HepG2 (cell line): ENCODE data around the gene MEF2D. TPM values are rescaled to one million over a fixed set of nuclear protein-coding genes. Genes with fewer than 3 reads are reported as not detected.

Experiments used
- ATAC-seq: fragments of 200-7000 bp; cut with Tn5 transposase; 3 replicates; pipeline ENCODE4 v1.9.1; 2020; ENCODE audit warnings: mild to moderate bottlenecking, moderate library complexity
- BruUV-seq: library from RNA; stranded (reverse); fragments of 400-500 nt; replicated peaks from 2 replicates; lab custom pipeline; 2021; lab: Mats Ljungman, UMichigan
- CTCF ChIA-PET: fragments of 300-600 bp; formaldehyde crosslinking; extraction: SDS; loops from one replicate; lab custom pipeline; 2021; ENCODE audit warnings: low total read pairs, inconsistent platforms, low intra/inter-chr PET ratio; lab: Yijun Ruan, JAX
- POLR2A ChIA-PET: fragments of 350-600 bp; sonication (Branson Sonifier 250); formaldehyde crosslinking; loops from one replicate; lab custom pipeline; 2020; ENCODE audit warnings: antibody characterized with exemption, inconsistent platforms; lab: Yijun Ruan, JAX
- DNase-seq: peaks from one replicate; pipeline ENCODE4 v3.0.0-alpha.2; 2015; ENCODE audit warnings: low spot score
- FAIRE-seq: peaks from 3 replicates; lab custom pipeline; 2011; peaks lifted over from hg19 to GRCh38; lab: Jason Lieb, UNC
- H2AFZ ChIP-seq: one replicate; pipeline ENCODE4 v1.6.1; 2011; ENCODE audit warnings: low read length, inconsistent platforms
- H3K27ac ChIP-seq: fragments of 300-600 bp; 3 replicates; pipeline ENCODE4 v1.8.0; 2011; ENCODE audit warnings: mixed run types, mild to moderate bottlenecking, mixed read lengths, low read length, inconsistent platforms; ENCODE audit not compliant: insufficient read depth; ENCODE audit errors: extremely low read length
- H3K27me3 ChIP-seq, 2 experiments: fragments of 200-600 bp in 1 of 2; 2 replicates in 1 of 2; 3 replicates in 1 of 2; pipeline versions ENCODE4 v1.6.0 to v1.8.0; 2011; ENCODE audit warnings: low read length in 2 of 2, mild to moderate bottlenecking in 2 of 2, moderate library complexity in 2 of 2, inconsistent platforms in 1 of 2; ENCODE audit not compliant: insufficient read depth in 2 of 2, control insufficient read depth in 1 of 2
- H3K36me3 ChIP-seq, 2 experiments: fragments of 200-600 bp in 1 of 2; replicated peaks in 1 of 2; 2 replicates in 1 of 2; 3 replicates in 1 of 2; pipeline versions ENCODE4 v1.5.1 to v1.8.0; 2011; ENCODE audit warnings: low read length in 2 of 2, inconsistent platforms in 1 of 2; ENCODE audit not compliant: insufficient read depth in 2 of 2, control insufficient read depth in 1 of 2
- H3K4me1 ChIP-seq: 2 replicates; pipeline ENCODE4 v1.5.1; 2012; ENCODE audit warnings: low read length, inconsistent platforms; ENCODE audit not compliant: insufficient read depth
- H3K4me2 ChIP-seq: 2 replicates; pipeline ENCODE4 v1.6.0; 2011; ENCODE audit warnings: low read depth, low read length, inconsistent platforms
- H3K4me3 ChIP-seq, 3 experiments: fragments of 200-600 bp in 1 of 3; sonication (generic), shearing (Covaris generic) in 1 of 3; replicated peaks in 1 of 3; 2 replicates each; pipeline ENCODE4 v1.5.1; 2011 to 2016; ENCODE audit warnings: low read length in 3 of 3, inconsistent platforms in 2 of 3, low read depth in 2 of 3, mild to moderate bottlenecking in 2 of 3, control low read depth in 1 of 3, mixed read lengths in 1 of 3; ENCODE audit not compliant: insufficient read depth in 1 of 3
- H3K79me2 ChIP-seq: one replicate; pipeline ENCODE4 v1.6.1; 2011; ENCODE audit warnings: low read length, inconsistent platforms; ENCODE audit not compliant: insufficient read depth
- H3K9ac ChIP-seq: 2 replicates; pipeline ENCODE4 v1.6.0; 2011; ENCODE audit warnings: mild to moderate bottlenecking, low read depth, low read length, inconsistent platforms; ENCODE audit not compliant: insufficient read depth
- H3K9me3 ChIP-seq: 2 replicates; pipeline ENCODE4 v1.5.1; 2012; ENCODE audit warnings: mild to moderate bottlenecking, low read length
- H4K20me1 ChIP-seq: 2 replicates; pipeline ENCODE4 v1.6.0; 2011; ENCODE audit warnings: inconsistent platforms, mild to moderate bottlenecking, low read length, moderate library complexity; ENCODE audit not compliant: insufficient read depth
- CENPT ChIP-seq: sonication (generic); formaldehyde crosslinking; IDR thresholded peaks from 2 replicates; pipeline ENCODE4 v1.8.0; 2022; ENCODE audit warnings: low read depth, mild to moderate bottlenecking, moderate library complexity, missing genetic modification reagents
- ELF3 ChIP-seq: IDR thresholded peaks from 2 replicates; pipeline ENCODE4 v1.6.1; 2016; ENCODE audit warnings: missing genetic modification reagents, missing compliant biosample characterization
- EZH2 ChIP-seq: conservative IDR thresholded peaks from 2 replicates; pipeline ENCODE4 v1.6.1; 2012; ENCODE audit warnings: mild to moderate bottlenecking, low read depth, low read length, moderate library complexity
- FIP1L1 ChIP-seq: fragments of 200-400 bp; formaldehyde crosslinking; IDR thresholded peaks from 2 replicates; pipeline ENCODE4 v1.6.1; 2018; ENCODE audit warnings: low read depth, mild to moderate bottlenecking, low read length, moderate library complexity, borderline replicate concordance; ENCODE audit not compliant: insufficient read depth
- POLR2AphosphoS5 ChIP-seq: IDR thresholded peaks from 2 replicates; pipeline ENCODE4 v1.6.1; 2012; ENCODE audit warnings: low read depth, low read length
- ZKSCAN1 ChIP-seq: fragments of 150-350 bp; IDR thresholded peaks from 2 replicates; pipeline ENCODE4 v1.6.1; 2014; ENCODE audit warnings: low read length
- ZNF333 ChIP-seq: sonication (generic); formaldehyde crosslinking; IDR thresholded peaks from 2 replicates; pipeline ENCODE4 v1.4.0; 2020; ENCODE audit warnings: mild to moderate bottlenecking, missing genetic modification reagents, borderline replicate concordance
- ZNF589 ChIP-seq: sonication (generic); formaldehyde crosslinking; conservative IDR thresholded peaks from 2 replicates; pipeline ENCODE4 v1.8.0; 2022; ENCODE audit warnings: mild to moderate bottlenecking, moderate library complexity, missing genetic modification reagents
- ZNF678 ChIP-seq: sonication (generic); formaldehyde crosslinking; IDR thresholded peaks from 2 replicates; pipeline ENCODE4 v1.4.0; 2020; ENCODE audit warnings: mild to moderate bottlenecking, missing genetic modification reagents
- WGBS: methylation state at CpG from one replicate; pipeline ENCODE4 v1.1.6; 2017; ENCODE audit warnings: low lambda C conversion rate; 5-methylcytosine and 5-hydroxymethylcytosine counted together
- in situ Hi-C: cut with HindIII; loops from 2 replicates; pipeline ENCODE4 v1.10.0; 2017; ENCODE audit warnings: low pct_unique_long_range_greater_than_20kb; ENCODE audit not compliant: extremely low pct_ligation_motif_present
- intact Hi-C: fragments of 100-400 bp; cut with micrococcal nuclease; formaldehyde crosslinking; loops from one replicate; pipeline ENCODE4 v1.10.0; 2022; ENCODE audit not compliant: unreplicated experiment
- polyA plus RNA-seq, 8 experiments: library from polyadenylated mRNA; depleted of rRNA in 3 of 8; stranded (reverse) in 7 of 8; unstranded in 1 of 8; fragments of >200 nt; fragmentation: Illumina TruSeq in 4 of 8; extraction: Trizol in 4 of 8; gene quantifications; 2 replicates each; pipeline versions ENCODE4 v1.2.1 to v1.2.3, GENCODE V29; 2011 to 2016; ENCODE audit warnings: low read depth in 4 of 8, missing spikeins in 1 of 8, mixed read lengths in 1 of 8; ENCODE audit not compliant: insufficient read depth in 1 of 8
- total RNA-seq, 5 experiments: library from RNA; depleted of rRNA; stranded (reverse); fragments of >200 nt; fragmentation: Illumina TruSeq; extraction: Trizol; gene quantifications; 2 replicates each; pipeline ENCODE4 v1.2.3, GENCODE V29; 2016; ENCODE audit warnings: low read depth in 1 of 5

Gene MEF2D
- total and polyA plus RNA-seq, 2 of the 13 experiments (the other 11 are each of a cell fraction or from before 2014, with no cell fraction given), result 1.6 to 3.9 TPM

DNA sequence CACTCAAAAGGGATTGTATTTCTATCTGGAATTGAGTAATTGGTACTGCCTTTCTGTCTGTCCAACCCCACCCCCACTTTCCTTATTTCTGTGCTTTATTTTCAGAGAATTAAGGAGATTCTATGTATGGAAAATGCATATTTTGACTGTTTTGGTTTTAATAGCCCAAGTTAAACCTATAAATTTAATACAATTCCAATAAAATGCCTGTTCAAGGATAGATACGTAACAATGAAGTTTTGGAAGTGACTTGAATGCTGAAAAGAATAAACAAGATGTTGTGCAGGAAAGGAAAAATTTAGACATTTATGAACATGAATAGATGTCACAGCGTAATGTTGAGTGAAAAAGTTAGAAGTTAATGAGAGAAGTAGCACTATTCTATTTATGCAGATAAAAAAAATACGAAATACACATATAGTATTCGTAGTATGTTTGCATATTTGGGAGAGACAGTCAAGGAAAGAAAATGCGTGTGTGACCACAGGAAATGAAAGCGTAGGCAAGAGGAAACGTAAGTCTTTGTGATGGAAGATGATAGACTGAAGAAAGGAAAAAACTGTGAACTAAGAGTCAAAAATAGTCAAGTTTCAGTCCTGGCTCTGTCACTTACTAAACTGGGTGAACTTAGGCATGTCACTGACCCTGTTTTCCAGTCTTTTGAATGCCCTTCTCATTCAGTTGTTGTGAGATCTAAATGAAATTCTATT is 62.1 kb downstream of the MEF2D start:
- TF ChIP-seq FIP1L1, result no peak
- TF ChIP-seq ELF3 (CRISPR knock-in tag), result no peak
- TF ChIP-seq POLR2AphosphoS5, result no peak
- WGBS, result 21% methylated on average over 7 of the region's 7 CpGs
- FAIRE-seq, result no peak

DNA sequence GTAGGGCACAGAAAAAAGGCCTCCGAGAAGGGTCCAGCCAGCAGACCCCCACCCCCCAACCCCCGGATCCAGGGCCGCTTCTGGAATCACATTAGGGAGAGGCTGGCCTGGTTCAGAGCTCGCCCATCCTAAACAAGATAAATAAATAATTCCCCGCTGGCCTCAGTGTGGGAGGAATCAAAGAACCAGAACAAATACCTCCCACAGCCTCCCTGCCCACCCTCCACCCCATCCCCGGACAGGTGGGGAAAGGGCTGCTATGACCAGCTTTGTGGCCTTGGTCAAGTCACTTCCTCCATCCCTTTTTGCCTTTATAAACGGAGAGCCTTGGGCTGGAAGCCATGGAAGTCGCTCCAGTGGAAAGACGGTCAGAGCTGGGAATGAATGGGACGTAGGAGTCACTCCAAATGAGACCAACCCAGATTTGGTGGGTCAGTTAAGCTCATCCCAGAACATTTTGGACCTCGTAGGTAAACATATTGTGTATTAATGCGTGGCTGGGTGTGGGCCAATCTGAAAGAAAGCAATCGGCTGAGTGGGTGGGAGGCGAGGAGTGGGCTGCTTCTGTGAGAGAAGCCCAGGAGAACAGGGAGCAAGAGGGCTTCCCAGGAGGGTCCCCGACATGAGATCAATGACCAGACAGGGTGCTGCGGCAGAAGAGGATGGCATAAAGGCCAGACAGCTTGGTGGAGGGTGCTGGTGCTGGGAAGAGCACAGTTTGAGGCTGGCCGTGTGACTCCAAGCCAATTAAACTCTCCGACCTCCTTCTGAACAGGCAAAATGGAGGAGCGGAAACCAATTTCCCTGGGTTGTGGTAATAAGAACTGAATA is 63.3 kb downstream of the MEF2D start:
- POLR2A ChIA-PET, result no interaction called here
- Histone ChIP-seq H3K27ac (no peak overlapping the region), H3K9ac (no peak overlapping the region), H3K9me3 (no peaks in the 10 kb centered on the region), H3K36me3 (no peaks in the 10 kb centered on the region), H3K4me2 (no peak overlapping the region), H3K79me2 (no peaks in the 10 kb centered on the region), H4K20me1 (no peaks in the 10 kb centered on the region), H3K4me3 (no peak overlapping the region; a peak in 1 of 6 replicates), H3K4me1 (no peaks in the 10 kb centered on the region; the same call in 1 of the 2 replicates), H2AFZ (no peak overlapping the region), H3K27me3 (peaks cover 24 to 98% of the 10 kb centered on the region in 2 experiments)
- WGBS, result 34% methylated on average over 15 of the region's 19 CpGs
- CTCF ChIA-PET, result no interaction called here
- no peak for TF ChIP-seq CENPT
- peak; percentile 3; the same call in 1 of the 2 replicates for TF ChIP-seq ZNF678 (CRISPR knock-in tag)
- no peak for TF ChIP-seq ZNF333 (CRISPR knock-in tag)
- TF ChIP-seq ZKSCAN1, result no peak
- 0 out of 2 replicates have a peak, but pooled peaks have one; percentile 27 for TF ChIP-seq EZH2
- no peak for TF ChIP-seq ZNF589 (CRISPR knock-in tag)
- in situ Hi-C loops (loop anchor here (5.0 kb wide), 1 partner anchor 50 kb away; no protein-coding TSS in a partner anchor), intact Hi-C loops (no loop called here)
- FAIRE-seq, result no peak
- ATAC-seq, result no peak
- no peak for DNase-seq
- BruUV-seq, result no TSS peak

More for the DNA sequence above, 62.1 kb downstream of the MEF2D start:
- POLR2A ChIA-PET, result no interaction called here
- no peaks in the 10 kb centered on the region for H4K20me1 ChIP-seq
- no peaks in the 10 kb centered on the region for H3K79me2 ChIP-seq
- peaks cover 24 to 90% of the 10 kb centered on the region in 2 experiments for H3K27me3 ChIP-seq
- intact Hi-C loops (no loop called here), in situ Hi-C loops (loop anchor here (5.0 kb wide), 1 partner anchor 51 kb away; no protein-coding TSS in a partner anchor)
- no peaks in the 10 kb centered on the region for H3K9me3 ChIP-seq
- no peak overlapping the region for H2AFZ ChIP-seq
- no TSS peak for BruUV-seq
- no peaks in the 10 kb centered on the region; the same call in 1 of the 2 replicates for H3K4me1 ChIP-seq
- H3K36me3 ChIP-seq, result no peaks in the 10 kb centered on the region
- no peak overlapping the region for H3K4me3 ChIP-seq
- no peak overlapping the region for H3K27ac ChIP-seq
- ATAC-seq, result no peak
- no peak overlapping the region for H3K9ac ChIP-seq
- CTCF ChIA-PET, result no interaction called here
- DNase-seq, result no peak
- H3K4me2 ChIP-seq, result no peak overlapping the region
